Sigmoid colon (tissue), 4 donors: Measurements from ENCODE around the gene CCDC85B.

Experiments
- CTCF ChIP-seq, 4 experiments: fragments of 450-650 bp in 3 of 4; fragments of 200-600 bp in 1 of 4; IDR thresholded peaks; one replicate each; pipeline ENCODE4 v1.5.1; 2016 to 2019; ENCODE audit warnings: antibody characterized with exemption in 4 of 4, mild to moderate bottlenecking in 3 of 4, moderate library complexity in 2 of 4
- POLR2A ChIP-seq, 2 donors: fragments of 450-650 bp; IDR thresholded peaks; one replicate each; pipeline ENCODE4 v1.6.1; 2016; ENCODE audit warnings: antibody characterized with exemption in 2 of 2, mild to moderate bottlenecking in 2 of 2, moderate library complexity in 2 of 2
- POLR2AphosphoS5 ChIP-seq, 4 donors: sonication (generic); formaldehyde crosslinking; IDR thresholded peaks; one replicate each; pipeline ENCODE4 v1.6.1; 2017; ENCODE audit warnings: antibody characterized with exemption in 4 of 4

- TF ChIP-seq CTCF (IDR thresholded peaks at IDR 0.05) = no peak
- TF ChIP-seq POLR2AphosphoS5 (IDR thresholded peaks at IDR 0.05) = no peak
- no peak for TF ChIP-seq POLR2A (IDR thresholded peaks at IDR 0.05)
Measured at GRCh38 chr11:65864706-65865471, 25.6 kb upstream of the CCDC85B start.
